Gastroesophageal sphincter (tissue), 3 donors: ENCODE results near the gene MEF2C.

Experiments used
- CTCF ChIP-seq, 4 experiments: fragments of 200-600 bp in 2 of 4; fragments of 450-650 bp in 2 of 4; sonication (generic) in 1 of 4; IDR thresholded peaks; one replicate each; pipeline ENCODE4 v1.5.1; 2017 to 2019; ENCODE audit warnings: antibody characterized with exemption in 4 of 4, mild to moderate bottlenecking in 2 of 4, moderate library complexity in 2 of 4
- POLR2A ChIP-seq, 2 donors: fragments of 450-650 bp; IDR thresholded peaks; one replicate each; pipeline ENCODE4 v1.6.1; 2017; ENCODE audit warnings: antibody characterized with exemption in 2 of 2, mild to moderate bottlenecking in 2 of 2, moderate library complexity in 1 of 2

DNA sequence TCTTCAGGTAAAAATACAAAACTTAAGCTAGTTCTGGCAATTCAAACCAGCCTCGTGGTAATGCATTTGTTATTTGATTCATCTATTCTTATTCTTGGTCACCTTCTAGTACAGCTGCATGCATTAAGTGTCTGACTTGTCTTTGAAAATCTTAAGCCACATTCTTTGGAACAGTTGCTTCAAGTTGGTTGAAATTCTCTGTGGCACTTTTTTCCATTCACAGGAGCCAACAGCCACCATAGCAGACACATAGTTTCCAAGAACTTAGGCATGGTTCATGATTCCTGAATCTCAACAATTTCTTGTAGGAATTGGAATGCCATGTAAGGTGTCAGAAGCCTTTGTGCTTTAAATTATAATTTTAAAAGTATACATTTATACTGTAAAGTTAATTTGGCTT is 47.4 kb upstream of the MEF2C start:
- no peak for TF ChIP-seq CTCF (IDR thresholded peaks at IDR 0.05)
- no peak for TF ChIP-seq POLR2A (IDR thresholded peaks at IDR 0.05)
